Stomach (tissue), 9 donors: Measurements from ENCODE around the gene ZNF335. TPM values are rescaled to one million over a fixed set of nuclear protein-coding genes. Genes with fewer than 3 reads are reported as not detected.
"Not testable (repeated sequence)": the region's sequence is repeated elsewhere in the genome, so short reads cannot be mapped to it uniquely, and the experiment has no call there.

ENCODE experiments used
- DNase-seq, 2 donors: peaks; one replicate each; pipeline versions ENCODE4 v3.0.0 to v3.0.0-alpha.2; 2013 to 2019
- H3K27ac ChIP-seq, 5 donors: fragments of 200-600 bp in 4 of 5; sonication (generic) in 4 of 5; one replicate each; pipeline ENCODE4 v1.5.1; 2013 to 2019; ENCODE audit warnings: mild to moderate bottlenecking in 1 of 5, moderate library complexity in 1 of 5
- H3K27me3 ChIP-seq, 3 donors: fragments of 200-600 bp; sonication (generic); one replicate each; pipeline ENCODE4 v1.5.1; 2017 to 2019; ENCODE audit warnings: mixed run types in 1 of 3
- H3K36me3 ChIP-seq, 4 donors: fragments of 200-600 bp; sonication (generic); 1 replicate in 3 of 4; 2 replicates in 1 of 4; pipeline ENCODE4 v1.5.1; 2016 to 2019
- H3K4me1 ChIP-seq, 4 donors: fragments of 200-600 bp; sonication (generic); one replicate each; pipeline ENCODE4 v1.5.1; 2016 to 2019
- H3K4me3 ChIP-seq, 4 donors: fragments of 200-600 bp; sonication (generic) in 3 of 4; one replicate each; pipeline ENCODE4 v1.5.1; 2016 to 2019; ENCODE audit warnings: mild to moderate bottlenecking in 1 of 4
- H3K9me3 ChIP-seq, 4 donors: fragments of 200-600 bp; sonication (generic); one replicate each; pipeline ENCODE4 v1.5.1; 2016 to 2019
- CTCF ChIP-seq, 7 experiments: fragments of 450-650 bp in 4 of 7; fragments of 200-600 bp in 3 of 7; sonication (generic) in 3 of 7; IDR thresholded peaks; one replicate each; pipeline ENCODE4 v1.5.1; 2016 to 2019; ENCODE audit warnings: antibody characterized with exemption in 7 of 7, control low read depth in 2 of 7, mild to moderate bottlenecking in 1 of 7
- EP300 ChIP-seq: sonication (generic); formaldehyde crosslinking; IDR thresholded peaks from one replicate; pipeline ENCODE4 v1.6.1; 2017; ENCODE audit warnings: antibody characterized with exemption
- POLR2A ChIP-seq, 4 donors: fragments of 450-650 bp; IDR thresholded peaks; one replicate each; pipeline ENCODE4 v1.6.1; 2016; ENCODE audit warnings: antibody characterized with exemption in 4 of 4, control low read depth in 2 of 4, mild to moderate bottlenecking in 1 of 4, moderate library complexity in 1 of 4
- POLR2AphosphoS5 ChIP-seq, 3 donors: sonication (generic); formaldehyde crosslinking; IDR thresholded peaks; one replicate each; pipeline ENCODE4 v1.6.1; 2016; ENCODE audit warnings: antibody characterized with exemption in 3 of 3
- WGBS, 5 donors: extraction: QIAGEN DNeasy Blood & Tissue Kit in 3 of 5; methylation state at CpG; one replicate each; pipeline versions ENCODE4 v1.1.5 to v1.1.7; 2013 to 2018; 5-methylcytosine and 5-hydroxymethylcytosine counted together
- intact Hi-C: fragments of 100-400 bp; cut with DNase I; formaldehyde crosslinking; loops from one replicate; pipeline ENCODE4 v1.15.1; 2023; ENCODE audit warnings: low total_unique reads
- polyA plus RNA-seq, 3 donors: library from polyadenylated mRNA; stranded (reverse); fragments of 200-250 nt; gene quantifications; one replicate each; pipeline ENCODE4 v1.2.3, GENCODE V29; 2013
- total RNA-seq, 5 donors: library from RNA; depleted of rRNA; stranded (reverse); fragments of >200 nt; gene quantifications; one replicate each; pipeline versions ENCODE4 v1.1.0 to v1.2.3, GENCODE V29; 2014 to 2016
- donor health status: healthy with polysubstance abuse.
- donor health status: Bipolar disorder and iron deficiency.
- donor health status: healthy.

ZNF335 gene
- total and polyA plus RNA-seq, 8 donors, result 7.2 to 72.3 (median 18.0) TPM

- Histone ChIP-seq H3K27ac (no peak overlapping the region), H3K9me3 (no peaks in the 10 kb centered on the region), H3K4me3 (no peak overlapping the region), H3K36me3 (no peaks in the 10 kb centered on the region), H3K4me1 (peaks cover 0 to 23% (median 0%) of the 10 kb centered on the region in 4 donors), H3K27me3 (peaks cover 0 to 98% (median 6%) of the 10 kb centered on the region in 3 donors)
- intact Hi-C loops, result no loop called here
- DNase-seq, result no peak
- WGBS, 5 donors, result 27 to 45% (median 38%) methylated on average over 3 of the region's 3 CpGs
- TF ChIP-seq EP300, result no peak
- TF ChIP-seq POLR2AphosphoS5 (IDR thresholded peaks at IDR 0.05), result no peak
- no peak for TF ChIP-seq CTCF (IDR thresholded peaks at IDR 0.05)
- no peak for TF ChIP-seq POLR2A (IDR thresholded peaks at IDR 0.05)
Measured at GRCh38 chr20:45997187-45997586, 25.2 kb upstream of the ZNF335 start.

GRCh38 chr20:45995495-45996097, 23.6 kb upstream of the ZNF335 start:
- H3K4me3 ChIP-seq, H3K9me3 ChIP-seq, H3K27ac ChIP-seq, H3K36me3 ChIP-seq, intact Hi-C loops, DNase-seq: not testable (repeated sequence)
- peaks cover 0 to 13% (median 0%) of the 10 kb centered on the region in 4 donors for H3K4me1 ChIP-seq
- WGBS, 5 donors, result 63 to 70% (median 65%) methylated on average over 6 of the region's 6 CpGs
- peaks cover 0 to 97% (median 6%) of the 10 kb centered on the region in 3 donors for H3K27me3 ChIP-seq

- H3K9me3 ChIP-seq, result no peaks in the 10 kb centered on the region
- peaks cover 0 to 6% (median 0%) of the 10 kb centered on the region in 4 donors for H3K4me1 ChIP-seq
- no peak for DNase-seq
- no peak overlapping the region for H3K27ac ChIP-seq
- TF ChIP-seq CTCF (IDR thresholded peaks at IDR 0.05) (no peak), POLR2A (IDR thresholded peaks at IDR 0.05) (no peak), POLR2AphosphoS5 (IDR thresholded peaks at IDR 0.05) (no peak), EP300 (no peak)
- WGBS, 5 donors, result 52 to 67% (median 63%) methylated on average over 9 of the region's 9 CpGs
- intact Hi-C loops, result no loop called here
- no peaks in the 10 kb centered on the region for H3K36me3 ChIP-seq
- H3K4me3 ChIP-seq, result no peak overlapping the region
- peaks cover 0 to 97% (median 6%) of the 10 kb centered on the region in 3 donors for H3K27me3 ChIP-seq
Measured at GRCh38 chr20:45994761-45995493, 22.9 kb upstream of the ZNF335 start.

- Histone ChIP-seq H3K4me3 (no peak overlapping the region), H3K27ac (peak overlapping the region in 1 of 5 donors; percentile 14), H3K27me3 (peaks cover 0 to 97% (median 6%) of the 10 kb centered on the region in 3 donors), H3K9me3 (no peaks in the 10 kb centered on the region), H3K36me3 (no peaks in the 10 kb centered on the region), H3K4me1 (no peaks in the 10 kb centered on the region)
- DNase-seq, result peak; percentile 52 to 80
- intact Hi-C loops, result no loop called here
- no peak for TF ChIP-seq EP300
- TF ChIP-seq POLR2A (IDR thresholded peaks at IDR 0.05), result no peak
- WGBS, 5 donors, result 50 to 66% (median 59%) methylated on average over 12 of the region's 12 CpGs
Measured at GRCh38 chr20:45993197-45993951, 21.4 kb upstream of the ZNF335 start.

GRCh38 chr20:45991616-45992015, 19.6 kb upstream of the ZNF335 start:
- DNase-seq, result no peak
- no peaks in the 10 kb centered on the region for H3K9me3 ChIP-seq
- intact Hi-C loops, result no loop called here
- H3K27me3 ChIP-seq, result peaks cover 0 to 95% (median 0%) of the 10 kb centered on the region in 3 donors
- H3K4me3 ChIP-seq, result no peak overlapping the region
- TF ChIP-seq POLR2A (IDR thresholded peaks at IDR 0.05), result no peak
- TF ChIP-seq EP300, result no peak
- TF ChIP-seq CTCF (IDR thresholded peaks at IDR 0.05), result no peak
- TF ChIP-seq POLR2AphosphoS5 (IDR thresholded peaks at IDR 0.05), result no peak
- WGBS, 5 donors, result 59 to 89% (median 88%) methylated on average over 3 of the region's 3 CpGs
- peaks cover 0 to 7% (median 0%) of the 10 kb centered on the region in 4 donors for H3K4me1 ChIP-seq
- no peak overlapping the region for H3K27ac ChIP-seq
- H3K36me3 ChIP-seq, result no peaks in the 10 kb centered on the region

- H3K9me3 ChIP-seq, H3K4me3 ChIP-seq, intact Hi-C loops, DNase-seq, H3K27ac ChIP-seq, H3K36me3 ChIP-seq, H3K4me1 ChIP-seq: not testable (repeated sequence)
- peaks cover 0 to 77% (median 0%) of the 10 kb centered on the region in 3 donors for H3K27me3 ChIP-seq
- WGBS, 5 donors, result 62 to 83% (median 69%) methylated on average over 6 of the region's 6 CpGs
Measured at GRCh38 chr20:45988830-45989229, 16.8 kb upstream of the ZNF335 start.
